Measurements from ENCODE around the gene PPFIA2.

The PPFIA2 gene

DNA sequence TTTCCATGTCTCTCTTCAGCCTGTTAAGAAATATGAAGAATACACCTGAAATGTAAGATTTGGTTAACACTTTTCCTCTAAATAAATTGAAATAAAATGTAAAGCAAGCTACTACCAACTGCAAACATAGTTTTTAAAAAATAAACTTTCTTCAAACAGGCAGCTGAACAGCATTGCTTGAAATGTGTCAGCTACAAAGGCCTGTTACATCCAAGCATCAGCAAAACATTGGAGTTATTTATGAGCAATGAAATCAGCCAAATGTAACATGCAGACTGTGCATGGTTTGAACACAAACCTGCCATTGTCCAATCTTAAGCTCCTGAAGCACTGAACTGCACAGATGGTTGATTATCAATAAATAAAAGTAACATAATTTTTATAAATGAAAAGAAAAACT, 390.0 kb downstream of the PPFIA2 start:
- no peak overlapping the region for H3K27ac ChIP-seq (ENCODE audit: insufficient read depth in 1 of 2, low read depth in 1 of 2, low read length in 2 of 2, poor library complexity in 1 of 2, severe bottlenecking in 2 of 2)
- H3K36me3 ChIP-seq (ENCODE audit: control insufficient read depth in 4 of 4, insufficient read depth in 4 of 4, low read length in 3 of 4): no peaks in the 10 kb centered on the region
- ChIA-PET POLR2A (no interaction called here), CTCF (no interaction called here)
- DNase-seq: no peak
- H3K9me3 ChIP-seq (ENCODE audit: control extremely low read depth in 1 of 5, control insufficient read depth in 4 of 5, insufficient read depth in 2 of 5, low read depth in 1 of 5, low read length in 4 of 5): no peaks in the 10 kb centered on the region
- H3K27me3 ChIP-seq (replicated peaks in 2 of 5; ENCODE audit: control insufficient read depth in 4 of 5, insufficient read depth in 5 of 5, low read length in 4 of 5): no peaks in the 10 kb centered on the region
- H3K4me3 ChIP-seq (ENCODE audit: control insufficient read depth in 1 of 7, extremely low read depth in 1 of 7, insufficient read depth in 4 of 7, low read depth in 2 of 7, low read length in 6 of 7): no peak overlapping the region
- no peaks in the 10 kb centered on the region for H3K4me1 ChIP-seq (ENCODE audit: control extremely low read depth in 1 of 4, control insufficient read depth in 4 of 4, insufficient read depth in 4 of 4, low read length in 3 of 4)

GRCh38 chr12:81365284-81365683, 393.9 kb downstream of the PPFIA2 start:
- 57% methylated on average over 1 of the region's 2 CpGs for WGBS (ENCODE audit: insufficient coverage)
- POLR2A ChIA-PET: no interaction called here
- CTCF ChIA-PET: no interaction called here
- Histone ChIP-seq H3K9me3 (ENCODE audit: control extremely low read depth in 1 of 5, control insufficient read depth in 4 of 5, insufficient read depth in 2 of 5, low read depth in 1 of 5, low read length in 4 of 5) (no peaks in the 10 kb centered on the region), H3K4me3 (ENCODE audit: control insufficient read depth in 1 of 7, extremely low read depth in 1 of 7, insufficient read depth in 4 of 7, low read depth in 2 of 7, low read length in 6 of 7) (no peak overlapping the region), H3K27ac (ENCODE audit: insufficient read depth in 1 of 2, low read depth in 1 of 2, low read length in 2 of 2, poor library complexity in 1 of 2, severe bottlenecking in 2 of 2) (no peak overlapping the region), H3K36me3 (ENCODE audit: control insufficient read depth in 4 of 4, insufficient read depth in 4 of 4, low read length in 3 of 4) (no peaks in the 10 kb centered on the region), H3K4me1 (ENCODE audit: control extremely low read depth in 1 of 4, control insufficient read depth in 4 of 4, insufficient read depth in 4 of 4, low read length in 3 of 4) (no peaks in the 10 kb centered on the region), H3K27me3 (replicated peaks in 2 of 5; ENCODE audit: control insufficient read depth in 4 of 5, insufficient read depth in 5 of 5, low read length in 4 of 5) (no peaks in the 10 kb centered on the region)
- no peak for DNase-seq

GRCh38 chr12:81360916-81361315, 398.2 kb downstream of the PPFIA2 start:
- ChIA-PET CTCF (no interaction called here), POLR2A (no interaction called here)
- H3K27ac ChIP-seq (ENCODE audit: insufficient read depth in 1 of 2, low read depth in 1 of 2, low read length in 2 of 2, poor library complexity in 1 of 2, severe bottlenecking in 2 of 2): no peak overlapping the region
- H3K9me3 ChIP-seq (ENCODE audit: control extremely low read depth in 1 of 5, control insufficient read depth in 4 of 5, insufficient read depth in 2 of 5, low read depth in 1 of 5, low read length in 4 of 5): no peaks in the 10 kb centered on the region
- H3K27me3 ChIP-seq (replicated peaks in 2 of 5; ENCODE audit: control insufficient read depth in 4 of 5, insufficient read depth in 5 of 5, low read length in 4 of 5): no peaks in the 10 kb centered on the region
- no peak for DNase-seq
- no peaks in the 10 kb centered on the region for H3K36me3 ChIP-seq (ENCODE audit: control insufficient read depth in 4 of 4, insufficient read depth in 4 of 4, low read length in 3 of 4)
- no peak overlapping the region for H3K4me3 ChIP-seq (ENCODE audit: control insufficient read depth in 1 of 7, extremely low read depth in 1 of 7, insufficient read depth in 4 of 7, low read depth in 2 of 7, low read length in 6 of 7)
- H3K4me1 ChIP-seq (ENCODE audit: control extremely low read depth in 1 of 4, control insufficient read depth in 4 of 4, insufficient read depth in 4 of 4, low read length in 3 of 4): no peaks in the 10 kb centered on the region

DNA sequence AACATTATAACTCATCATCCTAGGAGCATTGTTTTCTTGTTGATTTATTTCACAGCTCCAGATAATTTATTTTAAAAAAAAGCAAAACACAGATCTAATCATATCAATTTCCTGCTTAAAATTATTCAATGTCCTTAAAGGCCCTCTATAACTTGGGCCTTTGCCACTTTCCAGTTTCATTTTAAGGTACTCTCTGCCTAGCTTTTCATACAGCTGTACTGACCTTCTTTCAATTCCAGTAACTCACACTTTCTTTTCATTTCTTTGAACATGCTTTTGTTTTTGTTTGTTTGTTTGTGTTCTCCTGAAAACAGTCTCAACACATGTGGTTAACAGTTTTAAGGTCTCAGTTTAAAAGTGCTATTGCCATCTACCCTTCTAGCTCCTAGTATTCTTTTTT, 399.4 kb downstream of the PPFIA2 start:
- no peak for DNase-seq
- no peaks in the 10 kb centered on the region for H3K36me3 ChIP-seq (ENCODE audit: control insufficient read depth in 4 of 4, insufficient read depth in 4 of 4, low read length in 3 of 4)
- ChIA-PET POLR2A (no interaction called here), CTCF (no interaction called here)
- H3K4me1 ChIP-seq (ENCODE audit: control extremely low read depth in 1 of 4, control insufficient read depth in 4 of 4, insufficient read depth in 4 of 4, low read length in 3 of 4): no peaks in the 10 kb centered on the region
- H3K9me3 ChIP-seq (ENCODE audit: control extremely low read depth in 1 of 5, control insufficient read depth in 4 of 5, insufficient read depth in 2 of 5, low read depth in 1 of 5, low read length in 4 of 5): no peaks in the 10 kb centered on the region
- no peaks in the 10 kb centered on the region for H3K27me3 ChIP-seq (replicated peaks in 2 of 5; ENCODE audit: control insufficient read depth in 4 of 5, insufficient read depth in 5 of 5, low read length in 4 of 5)
- no peak overlapping the region for H3K4me3 ChIP-seq (ENCODE audit: control insufficient read depth in 1 of 7, extremely low read depth in 1 of 7, insufficient read depth in 4 of 7, low read depth in 2 of 7, low read length in 6 of 7)
- no peak overlapping the region for H3K27ac ChIP-seq (ENCODE audit: insufficient read depth in 1 of 2, low read depth in 1 of 2, low read length in 2 of 2, poor library complexity in 1 of 2, severe bottlenecking in 2 of 2)

- Histone ChIP-seq H3K27ac (ENCODE audit: insufficient read depth in 1 of 2, low read depth in 1 of 2, low read length in 2 of 2, poor library complexity in 1 of 2, severe bottlenecking in 2 of 2) (no peak overlapping the region), H3K4me3 (ENCODE audit: control insufficient read depth in 1 of 7, extremely low read depth in 1 of 7, insufficient read depth in 4 of 7, low read depth in 2 of 7, low read length in 6 of 7) (no peak overlapping the region), H3K27me3 (replicated peaks in 2 of 5; ENCODE audit: control insufficient read depth in 4 of 5, insufficient read depth in 5 of 5, low read length in 4 of 5) (no peaks in the 10 kb centered on the region), H3K4me1 (ENCODE audit: control extremely low read depth in 1 of 4, control insufficient read depth in 4 of 4, insufficient read depth in 4 of 4, low read length in 3 of 4) (no peaks in the 10 kb centered on the region), H3K36me3 (ENCODE audit: control insufficient read depth in 4 of 4, insufficient read depth in 4 of 4, low read length in 3 of 4) (no peaks in the 10 kb centered on the region), H3K9me3 (ENCODE audit: control extremely low read depth in 1 of 5, control insufficient read depth in 4 of 5, insufficient read depth in 2 of 5, low read depth in 1 of 5, low read length in 4 of 5) (no peaks in the 10 kb centered on the region)
- no peak for DNase-seq
- 100% methylated on average over 1 of the region's 5 CpGs for WGBS (ENCODE audit: insufficient coverage)
- POLR2A ChIA-PET: no interaction called here
- CTCF ChIA-PET: no interaction called here
Measured at GRCh38 chr12:81354327-81354932, 404.7 kb downstream of the PPFIA2 start.

DNA sequence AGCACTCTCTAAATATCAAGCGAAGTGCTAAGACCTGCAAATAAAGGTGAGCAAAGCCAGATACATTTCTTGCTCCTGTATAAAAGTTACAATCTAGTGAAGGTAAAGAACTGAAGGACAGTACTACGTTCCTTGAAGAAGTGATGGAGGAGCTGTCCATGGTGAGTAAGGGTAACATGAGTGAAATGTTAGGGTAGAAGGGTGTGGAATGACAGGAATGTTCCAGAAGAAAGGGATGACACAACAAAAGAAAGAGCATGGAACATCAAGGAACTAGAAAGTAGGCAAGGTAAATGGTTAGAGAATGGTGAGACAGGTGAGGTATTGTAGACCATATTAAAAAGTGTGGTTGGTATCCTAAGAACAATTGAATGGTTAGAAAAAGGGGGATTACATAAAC, 408.8 kb downstream of the PPFIA2 start:
- no peaks in the 10 kb centered on the region for H3K4me1 ChIP-seq (ENCODE audit: control extremely low read depth in 1 of 4, control insufficient read depth in 4 of 4, insufficient read depth in 4 of 4, low read length in 3 of 4)
- H3K4me3 ChIP-seq (ENCODE audit: control insufficient read depth in 1 of 7, extremely low read depth in 1 of 7, insufficient read depth in 4 of 7, low read depth in 2 of 7, low read length in 6 of 7): no peak overlapping the region
- H3K9me3 ChIP-seq (ENCODE audit: control extremely low read depth in 1 of 5, control insufficient read depth in 4 of 5, insufficient read depth in 2 of 5, low read depth in 1 of 5, low read length in 4 of 5): no peaks in the 10 kb centered on the region
- DNase-seq: no peak
- H3K27me3 ChIP-seq (replicated peaks in 2 of 5; ENCODE audit: control insufficient read depth in 4 of 5, insufficient read depth in 5 of 5, low read length in 4 of 5): no peaks in the 10 kb centered on the region
- H3K36me3 ChIP-seq (ENCODE audit: control insufficient read depth in 4 of 4, insufficient read depth in 4 of 4, low read length in 3 of 4): no peaks in the 10 kb centered on the region
- no peak overlapping the region for H3K27ac ChIP-seq (ENCODE audit: insufficient read depth in 1 of 2, low read depth in 1 of 2, low read length in 2 of 2, poor library complexity in 1 of 2, severe bottlenecking in 2 of 2)
- POLR2A ChIA-PET: no interaction called here
- WGBS (ENCODE audit: insufficient coverage): 70% methylated on average over 1 of the region's 2 CpGs
- CTCF ChIA-PET: no interaction called here

DNA sequence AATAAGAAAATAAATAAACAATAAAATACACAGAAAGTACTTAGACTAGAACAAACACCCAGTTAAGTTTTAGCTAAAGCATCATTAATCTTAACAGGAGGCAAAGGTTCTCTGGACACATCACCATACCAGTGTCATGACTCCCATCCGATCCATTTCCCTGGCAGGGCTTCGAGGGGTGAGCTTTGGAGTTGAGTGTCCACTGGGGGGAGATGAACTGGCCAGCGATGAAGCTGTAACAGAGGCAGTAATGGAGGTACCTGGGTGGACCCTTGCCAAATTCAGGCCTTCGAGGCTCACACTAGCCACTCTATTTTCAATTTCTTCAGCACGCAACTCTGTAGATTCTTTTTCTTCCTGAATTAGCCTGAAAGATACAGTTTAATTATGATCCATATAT, 411.7 kb downstream of the PPFIA2 start:
- DNase-seq: no peak
- no peaks in the 10 kb centered on the region for H3K27me3 ChIP-seq (replicated peaks in 2 of 5; ENCODE audit: control insufficient read depth in 4 of 5, insufficient read depth in 5 of 5, low read length in 4 of 5)
- WGBS (ENCODE audit: insufficient coverage): 90% methylated on average over 3 of the region's 5 CpGs
- no peaks in the 10 kb centered on the region for H3K9me3 ChIP-seq (ENCODE audit: control extremely low read depth in 1 of 5, control insufficient read depth in 4 of 5, insufficient read depth in 2 of 5, low read depth in 1 of 5, low read length in 4 of 5)
- H3K4me1 ChIP-seq (ENCODE audit: control extremely low read depth in 1 of 4, control insufficient read depth in 4 of 4, insufficient read depth in 4 of 4, low read length in 3 of 4): no peaks in the 10 kb centered on the region
- POLR2A ChIA-PET: no interaction called here
- no peak overlapping the region for H3K27ac ChIP-seq (ENCODE audit: insufficient read depth in 1 of 2, low read depth in 1 of 2, low read length in 2 of 2, poor library complexity in 1 of 2, severe bottlenecking in 2 of 2)
- CTCF ChIA-PET: interaction anchor here (1.2 to 1.3 kb wide), 2 partner anchors 9 to 50 kb away, joined by 3 to 4 read pairs; no protein-coding TSS in a partner anchor
- H3K4me3 ChIP-seq (ENCODE audit: control insufficient read depth in 1 of 7, extremely low read depth in 1 of 7, insufficient read depth in 4 of 7, low read depth in 2 of 7, low read length in 6 of 7): no peak overlapping the region
- no peaks in the 10 kb centered on the region for H3K36me3 ChIP-seq (ENCODE audit: control insufficient read depth in 4 of 4, insufficient read depth in 4 of 4, low read length in 3 of 4)
